K562 (cell line): ENCODE results near the gene MS4A7.

Experiments
- BRF1 ChIP-seq: IDR thresholded peaks from 3 replicates; pipeline ENCODE4 v1.6.1; 2011; ENCODE audit warnings: borderline replicate concordance, mild to moderate bottlenecking; ENCODE audit not compliant: insufficient read length; ENCODE audit errors: extremely low read depth
- CHD4 ChIP-seq: fragments of 200-600 bp; sonication (generic); IDR thresholded peaks from 3 replicates; pipeline ENCODE4 v1.6.1; 2012; ENCODE audit warnings: low read depth, mild to moderate bottlenecking, mixed read lengths, low read length, inconsistent platforms; ENCODE audit not compliant: insufficient read depth, insufficient replicate concordance, poor library complexity, severe bottlenecking
- CTCF ChIP-seq, 3 experiments: IDR thresholded peaks in 2 of 3; conservative IDR thresholded peaks in 1 of 3; 2 replicates each; pipeline ENCODE4 v1.5.1; 2011 to 2012; ENCODE audit warnings: low read length in 3 of 3, mild to moderate bottlenecking in 3 of 3, control low read depth in 2 of 3, improper control_type of control experiment in 1 of 3, inconsistent platforms in 1 of 3, low read depth in 1 of 3, mixed read lengths in 1 of 3, moderate library complexity in 1 of 3; ENCODE audit not compliant: insufficient read depth in 2 of 3
- ELK3 ChIP-seq: fragments of 450-650 bp; formaldehyde crosslinking; IDR thresholded peaks from 2 replicates; pipeline ENCODE4 v1.4.0; 2020; ENCODE audit warnings: mild to moderate bottlenecking
- EZH2 ChIP-seq: IDR thresholded peaks from 2 replicates; pipeline ENCODE4 v1.6.1; 2012; ENCODE audit warnings: low read depth, mild to moderate bottlenecking, inconsistent platforms, low read length, borderline replicate concordance
- HNRNPUL1 ChIP-seq: fragments of 200-400 bp; formaldehyde crosslinking; IDR thresholded peaks from 2 replicates; pipeline ENCODE4 v1.6.1; 2017; ENCODE audit warnings: low read length
- MAX ChIP-seq: sonication (generic); formaldehyde crosslinking; IDR thresholded peaks from 2 replicates; pipeline ENCODE4 v1.9.0; 2022; ENCODE audit warnings: mild to moderate bottlenecking, missing genetic modification reagents
- POLR3A ChIP-seq: IDR thresholded peaks from 2 replicates; pipeline ENCODE4 v1.6.1; 2011; ENCODE audit warnings: borderline replicate concordance, mild to moderate bottlenecking, moderate library complexity; ENCODE audit not compliant: insufficient read length, insufficient read depth; ENCODE audit errors: extremely low read depth
- RERE ChIP-seq: sonication (generic); formaldehyde crosslinking; IDR thresholded peaks from 2 replicates; pipeline ENCODE4 v1.8.0; 2023; ENCODE audit warnings: missing genetic modification reagents, mild to moderate bottlenecking, borderline replicate concordance
- SAP30 ChIP-seq: fragments of 200-600 bp; sonication (generic); IDR thresholded peaks from 2 replicates; pipeline ENCODE4 v1.6.1; 2012; ENCODE audit warnings: borderline replicate concordance, low read depth, mild to moderate bottlenecking, moderate library complexity, low read length, control low read depth, inconsistent platforms; ENCODE audit not compliant: insufficient read depth, poor library complexity, severe bottlenecking
- ZFP36 ChIP-seq: fragments of 150-350 bp; IDR thresholded peaks from 2 replicates; pipeline ENCODE4 v1.6.1; 2018; ENCODE audit warnings: low read length, low read depth; ENCODE audit not compliant: partially characterized antibody
- ZNF316 ChIP-seq: fragments of 450-650 bp; IDR thresholded peaks from 2 replicates; pipeline ENCODE4 v1.6.1; 2016

- no peak for TF ChIP-seq CTCF (IDR thresholded peaks at IDR 0.05 in 2 of 3, conservative IDR thresholded peaks at IDR 0.05 in 1 of 3; ENCODE audit: insufficient read depth in 2 of 3, low read depth in 1 of 3, low read length in 3 of 3)
- TF ChIP-seq SAP30: no peak
- no peak for TF ChIP-seq RERE (CRISPR knock-in tag)
- no peak for TF ChIP-seq ZNF316
- no peak for TF ChIP-seq CHD4
- TF ChIP-seq ELK3 (CRISPR knock-in tag): no peak
- no peak for TF ChIP-seq ZFP36
- TF ChIP-seq HNRNPUL1: no peak
- no peak for TF ChIP-seq BRF1
- no peak for TF ChIP-seq EZH2
- no peak for TF ChIP-seq POLR3A
- no peak for TF ChIP-seq MAX
Observed at GRCh38 chr11:60428517-60428916, 50.2 kb downstream of the MS4A7 start.
